Duodenal mucosa (tissue), 2 donors: ENCODE results near the gene LUZP4.

Experiments used
- H3K27ac ChIP-seq: one replicate; pipeline ENCODE4 v1.7.0; 2013; ENCODE audit warnings: low read depth, low read length
- H3K27me3 ChIP-seq, 2 donors: one replicate each; pipeline ENCODE4 v1.7.0; 2013; ENCODE audit warnings: low read length in 2 of 2, control low read depth in 1 of 2; ENCODE audit not compliant: insufficient read depth in 2 of 2, control insufficient read depth in 1 of 2
- H3K36me3 ChIP-seq, 2 donors: one replicate each; pipeline ENCODE4 v1.7.0; 2013; ENCODE audit warnings: low read length in 2 of 2, control low read depth in 1 of 2; ENCODE audit not compliant: insufficient read depth in 2 of 2, control insufficient read depth in 1 of 2
- H3K4me1 ChIP-seq, 2 donors: one replicate each; pipeline ENCODE4 v1.7.0; 2013; ENCODE audit warnings: low read length in 2 of 2, control low read depth in 1 of 2; ENCODE audit not compliant: insufficient read depth in 2 of 2, control insufficient read depth in 1 of 2
- H3K4me3 ChIP-seq, 2 donors: one replicate each; pipeline ENCODE4 v1.7.0; 2013; ENCODE audit warnings: low read length in 2 of 2, low read depth in 1 of 2
- H3K9ac ChIP-seq, 2 donors: one replicate each; pipeline ENCODE4 v1.7.0; 2013; ENCODE audit warnings: low read length in 2 of 2, low read depth in 1 of 2
- H3K9me3 ChIP-seq, 2 donors: one replicate each; pipeline ENCODE4 v1.7.0; 2013; ENCODE audit warnings: low read length in 2 of 2, control low read depth in 1 of 2; ENCODE audit not compliant: control insufficient read depth in 1 of 2

LUZP4 gene

DNA sequence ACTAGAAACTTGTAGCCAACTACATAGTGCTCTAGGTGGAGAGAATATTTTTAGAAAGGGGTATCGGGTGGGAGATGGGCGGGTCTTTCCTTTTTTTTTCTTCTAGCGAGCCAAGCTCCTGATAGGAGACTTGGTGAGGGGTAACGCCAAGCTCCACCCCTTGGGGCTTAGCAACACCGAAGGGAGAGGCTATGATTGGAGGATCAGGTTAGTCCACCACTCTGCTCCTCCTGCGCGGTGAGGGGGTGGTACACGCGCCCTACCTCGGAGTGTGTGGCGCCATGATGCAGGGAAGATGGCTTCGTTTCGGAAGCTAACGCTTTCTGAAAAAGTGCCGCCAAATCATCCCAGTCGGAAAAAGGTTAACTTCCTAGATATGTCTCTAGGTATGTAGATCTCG, at the start of gene LUZP4:
Gene LUZP4, plus strand, starts transcription at position 251 of the 400 bp plus-strand sequence. Its CDS starts 45 bp downstream, at position 296.
- Histone ChIP-seq H3K9me3 (no peaks in the 10 kb centered on the region), H3K27me3 (no peaks in the 10 kb centered on the region), H3K27ac (no peak within 1 kb of the TSS), H3K9ac (no peak within 1 kb of the TSS), H3K4me1 (no peaks in the 10 kb centered on the region), H3K4me3 (no peak within 1 kb of the TSS), H3K36me3 (no peaks in the 10 kb centered on the region)

- Histone ChIP-seq H3K9me3 (no peaks in the 10 kb centered on the region), H3K9ac (no peak overlapping the region), H3K4me1 (no peaks in the 10 kb centered on the region), H3K4me3 (no peak overlapping the region), H3K27ac (no peak overlapping the region), H3K36me3 (no peaks in the 10 kb centered on the region), H3K27me3 (no peaks in the 10 kb centered on the region)
Observed at GRCh38 chrX:115251458-115252233, 37.9 kb upstream of the LUZP4 start.

- Histone ChIP-seq H3K9me3 (no peaks in the 10 kb centered on the region), H3K4me3 (no peak overlapping the region)
Observed at GRCh38 chrX:115255003-115255402, 34.5 kb upstream of the LUZP4 start.

DNA sequence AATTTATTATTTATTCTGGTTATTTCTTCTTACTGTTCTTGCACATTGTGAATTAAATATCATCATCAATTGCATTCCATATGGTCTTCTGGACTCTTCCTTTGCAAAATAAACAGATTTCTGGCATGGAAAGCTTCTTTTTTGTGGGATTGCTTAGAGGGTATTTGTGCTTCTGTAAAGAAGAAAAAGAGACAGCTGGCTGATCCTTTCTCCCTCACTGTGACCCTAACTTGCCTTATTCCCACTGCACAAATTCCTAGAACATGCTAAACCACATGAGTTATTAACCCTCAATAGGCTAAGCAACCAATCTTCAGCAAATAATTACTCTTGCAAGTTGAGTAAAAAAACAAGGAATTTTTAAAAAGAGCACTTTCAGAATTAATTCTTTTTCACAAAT, 31.8 kb upstream of the LUZP4 start:
- Histone ChIP-seq H3K27ac (no peak overlapping the region), H3K9me3 (no peaks in the 10 kb centered on the region), H3K4me3 (no peak overlapping the region), H3K9ac (no peak overlapping the region), H3K36me3 (no peaks in the 10 kb centered on the region), H3K4me1 (no peaks in the 10 kb centered on the region), H3K27me3 (no peaks in the 10 kb centered on the region)

More at GRCh38 chrX:115255003-115255402, 34.5 kb upstream of the LUZP4 start:
- Histone ChIP-seq H3K36me3 (no peaks in the 10 kb centered on the region), H3K27me3 (no peaks in the 10 kb centered on the region), H3K9ac (no peak overlapping the region), H3K4me1 (no peaks in the 10 kb centered on the region), H3K27ac (no peak overlapping the region)

GRCh38 chrX:115259238-115259875, 30.2 kb upstream of the LUZP4 start:
- no peaks in the 10 kb centered on the region for H3K27me3 ChIP-seq
- H3K9ac ChIP-seq = no peak overlapping the region
- no peak overlapping the region for H3K4me3 ChIP-seq
- no peaks in the 10 kb centered on the region for H3K36me3 ChIP-seq
- no peaks in the 10 kb centered on the region for H3K4me1 ChIP-seq
- no peak overlapping the region for H3K27ac ChIP-seq
- no peaks in the 10 kb centered on the region for H3K9me3 ChIP-seq

GRCh38 chrX:115260330-115260729, 29.2 kb upstream of the LUZP4 start:
- H3K9ac ChIP-seq = no peak overlapping the region
- H3K4me3 ChIP-seq = no peak overlapping the region
- no peaks in the 10 kb centered on the region for H3K4me1 ChIP-seq
- no peaks in the 10 kb centered on the region for H3K36me3 ChIP-seq
- no peaks in the 10 kb centered on the region for H3K27me3 ChIP-seq
- H3K9me3 ChIP-seq = no peaks in the 10 kb centered on the region
- no peak overlapping the region for H3K27ac ChIP-seq

GRCh38 chrX:115261148-115261547, 28.4 kb upstream of the LUZP4 start:
- no peaks in the 10 kb centered on the region for H3K27me3 ChIP-seq
- no peaks in the 10 kb centered on the region for H3K9me3 ChIP-seq
- H3K36me3 ChIP-seq = no peaks in the 10 kb centered on the region
- H3K4me3 ChIP-seq = no peak overlapping the region
- H3K27ac ChIP-seq = no peak overlapping the region
- H3K9ac ChIP-seq = no peak overlapping the region
- no peaks in the 10 kb centered on the region for H3K4me1 ChIP-seq

GRCh38 chrX:115264009-115264408, 25.5 kb upstream of the LUZP4 start:
- H3K9me3 ChIP-seq = no peaks in the 10 kb centered on the region
- no peak overlapping the region for H3K9ac ChIP-seq
- no peaks in the 10 kb centered on the region for H3K27me3 ChIP-seq
- no peaks in the 10 kb centered on the region for H3K36me3 ChIP-seq
- no peak overlapping the region for H3K27ac ChIP-seq
- H3K4me1 ChIP-seq = no peaks in the 10 kb centered on the region
- no peak overlapping the region for H3K4me3 ChIP-seq

DNA sequence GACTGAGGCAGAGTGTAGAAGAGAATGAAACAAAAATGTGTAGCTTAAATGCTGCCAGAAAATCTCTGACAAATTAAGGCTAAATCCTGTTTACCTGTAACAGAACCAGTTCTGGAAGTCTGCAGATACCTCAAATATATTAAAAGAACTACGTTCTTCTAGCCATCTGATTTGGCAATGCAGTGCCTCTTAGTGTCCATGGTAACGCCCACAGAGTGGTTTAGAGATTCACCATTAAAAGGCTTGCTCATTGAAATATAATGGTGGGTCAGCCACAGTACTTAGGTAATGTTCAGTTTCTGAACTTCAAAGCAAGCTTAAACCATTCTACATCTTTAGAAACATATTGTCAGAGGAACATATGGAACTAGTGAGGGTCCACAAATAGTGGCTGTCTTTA, 23.2 kb upstream of the LUZP4 start:
- H3K9me3 ChIP-seq = no peaks in the 10 kb centered on the region
- no peak overlapping the region for H3K9ac ChIP-seq
- H3K36me3 ChIP-seq = no peaks in the 10 kb centered on the region
- H3K4me1 ChIP-seq = no peaks in the 10 kb centered on the region
- H3K27me3 ChIP-seq = no peaks in the 10 kb centered on the region
- H3K27ac ChIP-seq = no peak overlapping the region
- H3K4me3 ChIP-seq = no peak overlapping the region

DNA sequence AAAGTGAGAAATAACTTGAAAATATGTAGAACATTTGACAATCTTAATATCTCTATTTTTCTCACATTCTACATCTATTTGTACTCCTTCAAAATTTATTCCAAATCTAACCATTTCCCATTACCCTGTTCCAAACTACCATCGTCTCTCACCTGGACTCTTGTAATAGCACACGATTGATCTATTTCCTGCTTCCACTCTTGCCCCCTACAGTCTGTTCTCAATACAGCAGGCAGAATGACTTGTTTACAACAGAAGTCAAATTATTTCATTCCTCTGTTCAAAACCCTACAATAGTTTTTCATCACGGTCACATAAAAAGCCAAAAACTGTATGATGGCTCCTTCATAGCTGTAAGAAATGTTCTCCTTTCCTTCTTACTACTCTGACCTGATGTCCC, 21.1 kb upstream of the LUZP4 start:
- no peaks in the 10 kb centered on the region for H3K4me1 ChIP-seq
- H3K4me3 ChIP-seq = no peak overlapping the region
- H3K36me3 ChIP-seq = no peaks in the 10 kb centered on the region
- H3K27me3 ChIP-seq = no peaks in the 10 kb centered on the region
- no peak overlapping the region for H3K27ac ChIP-seq
- no peak overlapping the region for H3K9ac ChIP-seq
- no peaks in the 10 kb centered on the region for H3K9me3 ChIP-seq
